ENCODE measurements around the gene LTK.
A peak's percentile ranks its signal among the peaks of the same experiment; 100 is the strongest.
"Not testable (repeated sequence)": the region's sequence is repeated elsewhere in the genome, so short reads cannot be mapped to it uniquely, and the experiment has no call there.

The LTK gene

DNA sequence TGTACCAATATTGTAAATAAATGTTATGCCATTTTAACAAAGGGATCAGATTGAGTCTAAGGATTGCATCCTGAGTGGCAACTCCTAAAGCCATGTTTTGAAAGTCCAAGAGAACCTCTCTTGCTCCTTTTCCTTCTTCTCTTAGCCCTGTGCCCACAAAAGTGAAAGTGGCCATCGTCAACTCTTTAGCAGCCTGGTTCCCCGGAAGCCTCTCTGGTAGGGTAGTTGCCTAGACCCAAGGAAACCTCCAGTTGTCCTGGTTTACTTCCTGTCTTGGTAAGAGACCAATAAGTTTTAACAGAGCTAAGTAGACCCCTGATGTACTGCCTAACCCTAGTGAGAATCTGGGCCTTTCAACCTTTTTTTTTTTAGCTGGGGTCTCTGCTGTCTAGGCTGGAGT, 30.1 kb downstream of the LTK start:
- H3K4me3 Mint-ChIP-seq = peak overlapping the region; percentile 22
- H3K27me3 Mint-ChIP-seq (ENCODE audit: low read depth) = peaks cover 4% of the 10 kb centered on the region
- no peaks in the 10 kb centered on the region for H3K9me3 Mint-ChIP-seq
- H3K27ac Mint-ChIP-seq = peak overlapping the region; percentile 2
- H3K4me1 Mint-ChIP-seq (ENCODE audit: low read depth) = peaks cover 32% of the 10 kb centered on the region
- peaks cover 48% of the 10 kb centered on the region for H3K36me3 Mint-ChIP-seq (ENCODE audit: low read depth)

DNA sequence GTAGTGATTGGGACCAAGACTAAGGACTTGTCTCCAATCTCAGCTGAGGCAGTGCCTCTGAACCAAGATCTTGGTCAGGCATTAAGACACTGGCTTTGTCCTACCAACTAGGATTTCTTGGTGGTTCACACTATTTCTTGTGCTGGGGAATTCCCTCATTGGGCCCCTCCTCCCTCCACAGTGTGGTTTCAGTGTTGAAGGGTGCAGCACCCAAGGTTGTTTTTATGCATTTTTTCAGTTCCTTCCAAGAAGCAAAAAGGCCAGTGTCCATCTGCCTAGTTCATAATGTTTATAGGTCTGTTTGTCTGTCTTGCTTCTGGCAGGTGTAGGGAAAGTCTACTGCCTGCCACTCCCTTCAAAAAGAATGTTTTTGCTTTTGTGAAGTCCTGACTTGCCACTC, 30.5 kb downstream of the LTK start:
- H3K27ac Mint-ChIP-seq = peak overlapping the region; percentile 2
- peaks cover 31% of the 10 kb centered on the region for H3K4me1 Mint-ChIP-seq (ENCODE audit: low read depth)
- peaks cover 51% of the 10 kb centered on the region for H3K36me3 Mint-ChIP-seq (ENCODE audit: low read depth)
- no peaks in the 10 kb centered on the region for H3K9me3 Mint-ChIP-seq
- peak overlapping the region; percentile 22 for H3K4me3 Mint-ChIP-seq
- peaks cover 4% of the 10 kb centered on the region for H3K27me3 Mint-ChIP-seq (ENCODE audit: low read depth)

DNA sequence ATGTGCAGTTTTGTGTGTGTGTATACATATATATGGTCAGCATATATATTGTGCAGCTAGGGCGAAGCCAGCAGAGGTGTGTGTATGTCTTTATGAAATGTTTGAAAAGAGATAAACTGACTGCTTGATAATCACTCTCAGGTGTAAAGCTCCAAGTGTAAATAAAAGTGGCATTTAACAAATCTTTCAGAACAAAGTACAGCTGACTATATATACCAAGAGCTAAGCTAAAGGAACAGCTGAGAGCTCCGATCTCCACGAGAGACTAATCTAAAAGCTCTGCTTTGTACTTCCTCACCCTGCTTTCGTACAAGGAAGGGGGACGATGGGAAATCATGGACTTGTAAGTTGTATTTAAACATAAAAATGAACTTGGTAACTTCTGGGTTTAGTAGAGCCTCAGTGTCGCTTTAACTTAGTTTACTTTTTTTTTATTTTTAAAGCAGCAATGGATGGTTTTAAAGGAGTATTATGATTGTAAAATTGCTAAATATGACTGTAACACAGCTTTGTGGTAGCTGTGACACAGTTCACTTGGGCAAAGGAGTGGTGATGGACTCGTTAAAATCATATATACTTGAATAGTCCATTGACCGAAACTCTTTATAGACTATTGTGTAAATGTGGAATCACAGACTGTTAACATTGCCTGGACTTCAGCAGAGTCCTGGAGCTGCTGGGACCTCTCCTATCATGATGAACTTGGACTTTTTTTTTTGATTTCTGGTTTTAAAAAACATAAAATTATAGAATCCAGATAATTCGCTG, 31.3 kb downstream of the LTK start:
- peaks cover 53% of the 10 kb centered on the region for H3K36me3 Mint-ChIP-seq (ENCODE audit: low read depth)
- H3K9me3 Mint-ChIP-seq = no peaks in the 10 kb centered on the region
- H3K27ac Mint-ChIP-seq = no peak overlapping the region
- H3K27me3 Mint-ChIP-seq (ENCODE audit: low read depth) = no peaks in the 10 kb centered on the region
- H3K4me1 Mint-ChIP-seq (ENCODE audit: low read depth) = peaks cover 26% of the 10 kb centered on the region
- H3K4me3 Mint-ChIP-seq = no peak overlapping the region

DNA sequence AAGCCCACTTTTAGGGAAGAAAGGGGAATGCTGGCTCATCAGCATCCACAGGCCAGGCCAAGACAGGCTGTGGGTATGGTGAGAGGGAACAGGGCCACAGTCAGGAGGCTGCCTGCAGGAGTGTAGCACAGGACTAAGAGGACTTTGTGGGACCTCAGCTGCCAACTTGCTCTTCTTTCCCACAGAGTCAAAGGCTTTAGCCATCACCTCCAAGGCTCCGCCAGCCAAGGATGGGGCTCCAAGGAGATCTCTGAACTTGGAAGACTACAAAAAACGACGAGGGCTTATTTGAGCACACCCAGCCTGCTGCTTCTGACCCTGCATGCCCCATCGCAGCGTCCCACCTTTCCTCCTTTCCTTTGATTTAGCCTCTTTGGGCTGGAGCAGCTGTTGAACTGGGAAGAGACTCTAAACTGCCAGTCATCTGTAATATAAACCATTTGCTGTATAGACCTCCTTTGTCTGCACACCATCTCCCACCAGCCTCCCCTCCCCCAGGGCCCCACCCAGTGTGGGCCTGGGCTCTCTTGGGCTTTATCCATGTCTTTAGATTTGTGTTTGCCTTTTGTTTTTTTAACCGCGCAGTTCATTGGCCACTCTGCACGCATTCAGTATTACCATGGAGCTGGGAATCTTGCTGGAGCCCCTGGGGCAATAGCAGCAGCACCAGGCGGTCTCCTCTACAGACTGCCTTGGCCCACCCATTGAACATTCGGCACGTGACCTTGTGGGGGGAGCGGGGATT, 33.1 kb downstream of the LTK start:
- Mint-ChIP-seq H3K27me3 (ENCODE audit: low read depth) (no peaks in the 10 kb centered on the region), H3K27ac (no peak overlapping the region), H3K9me3 (no peaks in the 10 kb centered on the region), H3K4me1 (ENCODE audit: low read depth) (peaks cover 26% of the 10 kb centered on the region), H3K4me3 (no peak overlapping the region), H3K36me3 (ENCODE audit: low read depth) (peaks cover 61% of the 10 kb centered on the region)

DNA sequence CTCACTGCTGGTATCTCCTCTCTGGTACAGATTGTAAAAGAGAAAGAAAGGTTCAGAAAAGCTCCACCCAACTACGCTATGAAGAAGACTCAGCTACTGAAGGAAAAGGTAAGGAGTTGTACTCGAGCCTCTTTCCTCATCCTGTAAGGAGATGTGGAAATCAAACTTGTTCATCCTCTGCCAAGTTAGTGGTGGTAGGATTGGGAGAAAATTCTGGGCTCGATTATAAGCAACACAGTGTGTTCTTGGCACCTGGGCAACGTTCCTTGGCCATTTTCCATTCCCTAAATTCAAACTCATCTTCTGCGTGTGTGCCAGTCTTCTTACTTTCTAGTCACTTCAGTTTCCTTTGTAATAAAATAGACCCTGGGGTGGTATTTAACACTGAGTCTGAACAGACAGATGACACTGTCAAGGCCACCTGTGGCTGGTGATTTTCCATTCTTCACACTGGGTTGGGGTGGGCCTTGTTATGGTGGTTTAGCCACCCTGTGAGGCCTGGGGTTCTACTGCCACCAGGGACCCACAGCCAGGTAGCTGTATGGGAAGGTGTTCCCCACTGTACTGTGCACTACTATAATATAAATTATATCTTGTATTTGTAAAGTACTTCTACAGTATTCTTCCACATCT, 37.1 kb downstream of the LTK start:
- Mint-ChIP-seq H3K4me3 (no peak overlapping the region), H3K36me3 (ENCODE audit: low read depth) (peaks cover 62% of the 10 kb centered on the region), H3K27ac (no peak overlapping the region), H3K4me1 (ENCODE audit: low read depth) (peaks cover 15% of the 10 kb centered on the region), H3K27me3 (ENCODE audit: low read depth) (no peaks in the 10 kb centered on the region), H3K9me3 (no peaks in the 10 kb centered on the region)

DNA sequence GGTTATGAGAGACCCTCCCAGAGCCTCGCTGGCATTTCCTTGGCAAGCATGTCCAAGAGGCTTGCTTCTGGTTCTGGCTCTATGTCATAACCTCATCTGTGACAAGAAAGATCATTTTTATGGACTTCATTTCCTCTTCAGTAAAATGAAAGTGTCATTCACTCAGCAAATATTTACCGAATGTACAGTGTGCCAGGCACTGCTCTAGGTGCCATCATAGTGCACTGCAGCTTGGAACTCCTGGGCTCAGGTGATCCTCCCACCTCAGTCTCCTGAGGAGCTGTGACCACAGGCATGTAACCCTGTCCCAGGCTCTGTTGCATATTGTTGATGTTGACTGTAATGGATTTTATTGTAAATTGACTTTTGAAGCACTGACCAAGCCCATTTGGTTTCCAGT, 38.7 kb downstream of the LTK start:
- Mint-ChIP-seq H3K4me3 (no peak overlapping the region), H3K27ac (no peak overlapping the region), H3K27me3 (ENCODE audit: low read depth) (no peaks in the 10 kb centered on the region), H3K36me3 (ENCODE audit: low read depth) (peaks cover 57% of the 10 kb centered on the region), H3K9me3 (no peaks in the 10 kb centered on the region), H3K4me1 (ENCODE audit: low read depth) (peaks cover 13% of the 10 kb centered on the region)

DNA sequence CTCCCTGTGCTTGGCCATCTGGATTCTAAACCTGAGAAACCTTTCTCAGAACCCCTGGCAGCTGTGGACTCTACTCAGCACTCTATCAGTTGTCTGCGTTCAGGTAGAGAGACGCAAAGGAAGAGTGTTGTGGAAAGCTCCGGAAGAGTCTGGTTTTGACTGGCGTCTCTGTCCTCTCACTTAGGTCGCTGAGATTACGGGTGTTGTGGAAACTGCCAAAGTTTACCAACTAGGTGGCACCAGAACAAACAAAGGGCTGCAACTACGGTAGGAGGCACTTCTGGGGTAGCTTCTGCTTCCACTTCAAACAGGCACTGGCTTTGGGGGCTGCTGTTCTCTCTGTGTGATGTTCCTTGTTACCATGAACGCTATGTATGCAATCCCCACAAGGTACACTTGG, 39.2 kb downstream of the LTK start:
- H3K4me1 Mint-ChIP-seq (ENCODE audit: low read depth) = peaks cover 13% of the 10 kb centered on the region
- H3K27me3 Mint-ChIP-seq (ENCODE audit: low read depth) = no peaks in the 10 kb centered on the region
- H3K27ac Mint-ChIP-seq = no peak overlapping the region
- no peak overlapping the region for H3K4me3 Mint-ChIP-seq
- peaks cover 58% of the 10 kb centered on the region for H3K36me3 Mint-ChIP-seq (ENCODE audit: low read depth)
- no peaks in the 10 kb centered on the region for H3K9me3 Mint-ChIP-seq

DNA sequence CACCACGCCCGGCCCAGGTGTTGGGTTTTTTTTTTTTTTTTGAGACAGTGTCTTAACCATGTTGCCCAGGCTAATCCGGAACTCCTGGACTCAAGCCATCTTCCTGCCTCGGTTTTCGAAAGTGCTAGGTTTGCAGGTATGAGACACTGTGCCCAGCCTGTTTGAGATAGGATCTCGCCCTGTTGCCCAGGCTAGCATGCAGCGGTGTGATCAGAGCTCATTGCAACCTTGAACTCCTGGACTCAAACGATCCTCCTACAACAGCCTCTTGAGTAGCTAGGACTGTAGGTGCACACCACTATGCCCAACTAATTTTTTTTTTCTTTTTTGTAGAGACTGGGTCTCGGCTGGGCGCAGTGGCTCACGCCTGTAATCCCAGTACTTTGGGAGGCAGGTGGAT, 40.2 kb downstream of the LTK start:
- Mint-ChIP-seq H3K9me3 (no peaks in the 10 kb centered on the region), H3K4me1 (ENCODE audit: low read depth) (peaks cover 8% of the 10 kb centered on the region), H3K27ac (no peak overlapping the region), H3K36me3 (ENCODE audit: low read depth) (peaks cover 48% of the 10 kb centered on the region), H3K4me3 (no peak overlapping the region), H3K27me3 (ENCODE audit: low read depth) (no peaks in the 10 kb centered on the region)

DNA sequence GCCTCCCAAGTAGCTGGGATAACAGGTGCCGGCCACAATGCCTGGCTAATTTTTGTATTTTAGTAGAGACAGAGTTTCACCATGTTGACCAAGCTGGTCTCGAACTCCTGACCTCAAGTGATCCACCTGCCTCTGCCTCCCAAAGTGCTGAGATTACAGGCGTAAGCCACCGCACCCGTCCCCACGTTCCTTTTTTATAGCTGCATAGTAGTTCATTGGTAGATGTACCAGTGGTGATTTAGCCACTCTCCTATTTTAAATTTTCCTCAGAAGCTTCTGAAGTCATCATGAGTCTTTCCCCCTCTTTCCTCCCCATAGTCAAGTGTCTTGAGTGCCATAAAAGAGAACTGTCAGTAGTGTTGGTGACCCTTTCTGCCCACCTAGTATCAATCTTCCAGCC, 44.0 kb downstream of the LTK start:
- not testable (repeated sequence) for H3K27ac Mint-ChIP-seq; H3K27me3 Mint-ChIP-seq (ENCODE audit: low read depth); H3K9me3 Mint-ChIP-seq; H3K4me3 Mint-ChIP-seq; H3K4me1 Mint-ChIP-seq (ENCODE audit: low read depth)
- H3K36me3 Mint-ChIP-seq (ENCODE audit: low read depth) = peaks cover 35% of the 10 kb centered on the region

DNA sequence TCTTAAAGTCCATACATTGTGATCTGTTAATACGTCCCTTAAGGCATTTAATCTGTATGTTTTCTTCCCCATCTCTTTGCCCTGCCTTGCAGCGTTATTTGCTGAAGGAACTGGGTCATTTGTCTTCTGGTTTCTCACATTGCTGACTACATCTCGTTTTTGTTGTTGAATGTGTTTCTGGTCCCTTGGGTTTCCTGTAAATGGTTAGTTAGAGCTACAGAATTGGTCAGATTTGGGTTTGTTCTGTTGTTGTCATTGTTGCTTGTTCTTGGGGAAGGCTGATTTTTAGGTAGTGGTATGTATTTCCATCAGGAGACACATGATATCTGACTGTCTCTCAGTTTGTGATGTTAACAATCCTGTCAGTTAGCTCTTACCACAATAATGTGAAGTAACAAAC, 46.9 kb downstream of the LTK start:
- Mint-ChIP-seq H3K36me3 (ENCODE audit: low read depth) (peaks cover 31% of the 10 kb centered on the region), H3K9me3 (no peaks in the 10 kb centered on the region), H3K4me1 (ENCODE audit: low read depth) (peaks cover 9% of the 10 kb centered on the region), H3K27me3 (ENCODE audit: low read depth) (no peaks in the 10 kb centered on the region), H3K4me3 (no peak overlapping the region), H3K27ac (no peak overlapping the region)

DNA sequence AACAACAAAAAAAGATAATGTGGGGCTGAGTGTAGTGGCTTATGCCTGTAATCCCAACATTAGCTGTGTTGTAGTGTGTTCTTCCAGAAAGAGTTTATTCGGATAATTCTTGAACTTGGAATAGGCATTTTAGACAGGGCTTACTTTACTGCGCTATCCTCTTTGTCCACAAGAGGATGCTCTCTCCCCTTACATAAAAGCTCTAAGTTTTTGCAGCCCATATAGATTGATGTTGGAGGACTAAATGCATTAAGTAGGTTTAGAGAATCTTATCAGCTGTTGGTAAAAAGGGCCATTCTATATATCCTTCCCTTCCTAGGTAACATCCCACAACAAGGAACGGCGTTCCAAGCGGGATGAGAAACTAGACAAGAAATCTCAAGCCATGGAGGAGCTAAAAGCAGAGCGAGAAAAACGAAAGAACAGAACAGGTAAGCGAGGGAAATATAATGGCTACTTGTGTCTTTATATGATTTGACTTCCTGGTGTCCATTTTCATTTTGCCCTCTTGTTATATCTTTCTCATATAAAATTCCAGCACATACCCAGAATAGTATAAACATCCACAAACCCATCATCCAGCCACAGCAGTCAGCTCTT, 47.7 kb downstream of the LTK start:
- Mint-ChIP-seq H3K27ac (no peak overlapping the region), H3K27me3 (ENCODE audit: low read depth) (no peaks in the 10 kb centered on the region), H3K4me3 (no peak overlapping the region), H3K36me3 (ENCODE audit: low read depth) (peaks cover 26% of the 10 kb centered on the region), H3K4me1 (ENCODE audit: low read depth) (peaks cover 9% of the 10 kb centered on the region), H3K9me3 (no peaks in the 10 kb centered on the region)

DNA sequence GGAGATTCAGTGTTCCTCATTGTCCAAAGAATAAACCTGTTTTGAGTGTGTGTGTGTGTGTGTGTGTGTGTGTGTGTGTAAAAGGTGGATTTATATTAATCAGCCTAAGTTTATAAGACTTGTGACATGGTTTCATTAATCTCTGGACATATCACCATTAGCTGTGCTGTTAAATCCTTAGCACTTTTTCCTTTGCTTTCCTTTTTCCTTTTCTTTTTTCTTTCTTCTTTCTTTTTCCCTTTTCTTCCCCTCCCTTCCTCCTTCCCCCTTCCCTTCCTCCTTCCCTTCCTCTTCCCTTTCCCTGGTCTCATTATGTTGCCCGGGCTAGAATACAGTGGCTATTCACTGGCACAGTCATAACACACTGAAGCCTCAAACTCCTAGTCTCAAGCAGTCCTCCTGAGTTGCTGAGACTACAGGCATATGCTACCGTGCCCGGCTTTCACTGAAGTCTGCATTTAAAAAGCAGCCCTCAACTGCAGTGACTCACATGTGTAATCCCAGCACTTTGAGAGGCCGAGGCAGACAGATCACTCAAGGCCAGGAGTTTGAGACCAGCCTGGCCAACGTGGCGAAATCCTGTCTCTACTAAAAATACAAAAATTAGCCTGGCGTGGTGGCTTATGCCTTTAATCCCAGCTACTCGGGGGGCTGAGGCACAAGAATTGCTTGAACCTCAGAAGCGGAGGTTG, 48.6 kb downstream of the LTK start:
- Mint-ChIP-seq H3K4me1 (ENCODE audit: low read depth) (peaks cover 9% of the 10 kb centered on the region), H3K27ac (no peak overlapping the region), H3K9me3 (no peaks in the 10 kb centered on the region), H3K4me3 (no peak overlapping the region), H3K36me3 (ENCODE audit: low read depth) (peaks cover 21% of the 10 kb centered on the region), H3K27me3 (ENCODE audit: low read depth) (no peaks in the 10 kb centered on the region)

DNA sequence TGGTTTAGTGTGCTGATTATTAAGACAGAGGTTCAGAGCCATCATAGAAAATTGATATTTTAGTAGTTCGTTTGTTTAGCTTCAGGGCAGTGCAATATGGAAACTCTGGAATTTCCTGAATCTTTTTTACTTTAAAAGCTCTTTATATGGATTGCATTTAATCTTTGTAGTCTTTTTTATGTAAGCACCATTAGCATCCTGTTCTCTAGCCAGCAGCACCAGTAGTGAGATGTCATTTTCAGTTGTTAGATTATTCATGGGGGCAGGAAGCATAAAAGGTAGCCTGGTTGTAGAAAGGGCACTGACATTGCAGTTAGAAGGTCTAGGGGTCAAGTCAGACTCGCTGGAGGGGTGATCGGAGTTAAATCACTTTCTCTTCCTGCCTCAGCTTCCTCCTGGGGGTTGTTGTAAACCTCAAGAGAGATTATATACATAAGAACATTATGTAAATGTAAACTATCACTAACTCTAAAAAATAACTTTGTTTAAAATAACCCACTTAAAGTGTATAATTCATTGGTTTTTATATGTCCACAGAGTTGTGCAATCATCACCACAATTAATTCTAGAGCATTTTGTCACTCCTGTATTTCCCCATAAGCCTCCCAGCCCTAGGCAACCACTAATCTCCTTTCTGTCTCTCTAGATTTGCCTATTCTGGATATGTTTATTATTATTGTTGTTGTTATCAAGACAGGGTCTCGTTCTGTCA, 51.4 kb downstream of the LTK start:
- peaks cover 9% of the 10 kb centered on the region for H3K4me1 Mint-ChIP-seq (ENCODE audit: low read depth)
- H3K9me3 Mint-ChIP-seq = no peaks in the 10 kb centered on the region
- peaks cover 30% of the 10 kb centered on the region for H3K36me3 Mint-ChIP-seq (ENCODE audit: low read depth)
- H3K27me3 Mint-ChIP-seq (ENCODE audit: low read depth) = no peaks in the 10 kb centered on the region
- H3K4me3 Mint-ChIP-seq = no peak overlapping the region
- no peak overlapping the region for H3K27ac Mint-ChIP-seq

Data from T-helper 1 cell treated with Interleukin-12 subunit alpha and Interleukin-12 subunit beta and Interleukin-4 antibody, amounts not matched to agents 30 μg/mL and 1 μg/mL, for 36 hours (primary cell).